T-helper 1 cell treated with Interleukin-12 subunit alpha and Interleukin-12 subunit beta and Interleukin-4 antibody, amounts not matched to agents 30 ng/mL and 1 ng/mL, for 36 hours (primary cell): ENCODE results near the gene AJM1. TPM values are rescaled to one million over a fixed set of nuclear protein-coding genes. Genes with fewer than 3 reads are reported as not detected.

Source experiments
- intact Hi-C: fragments of 100-400 bp; cut with micrococcal nuclease; formaldehyde crosslinking; loops from one replicate; pipeline ENCODE4 v1.15.1; 2024
- total RNA-seq: library from RNA; stranded (reverse); gene quantifications from 2 replicates; pipeline ENCODE4 v1.2.3, GENCODE V29; 2022

The AJM1 gene
- total RNA-seq, 1 donor from 2014 or later, result 8.1 TPM

DNA sequence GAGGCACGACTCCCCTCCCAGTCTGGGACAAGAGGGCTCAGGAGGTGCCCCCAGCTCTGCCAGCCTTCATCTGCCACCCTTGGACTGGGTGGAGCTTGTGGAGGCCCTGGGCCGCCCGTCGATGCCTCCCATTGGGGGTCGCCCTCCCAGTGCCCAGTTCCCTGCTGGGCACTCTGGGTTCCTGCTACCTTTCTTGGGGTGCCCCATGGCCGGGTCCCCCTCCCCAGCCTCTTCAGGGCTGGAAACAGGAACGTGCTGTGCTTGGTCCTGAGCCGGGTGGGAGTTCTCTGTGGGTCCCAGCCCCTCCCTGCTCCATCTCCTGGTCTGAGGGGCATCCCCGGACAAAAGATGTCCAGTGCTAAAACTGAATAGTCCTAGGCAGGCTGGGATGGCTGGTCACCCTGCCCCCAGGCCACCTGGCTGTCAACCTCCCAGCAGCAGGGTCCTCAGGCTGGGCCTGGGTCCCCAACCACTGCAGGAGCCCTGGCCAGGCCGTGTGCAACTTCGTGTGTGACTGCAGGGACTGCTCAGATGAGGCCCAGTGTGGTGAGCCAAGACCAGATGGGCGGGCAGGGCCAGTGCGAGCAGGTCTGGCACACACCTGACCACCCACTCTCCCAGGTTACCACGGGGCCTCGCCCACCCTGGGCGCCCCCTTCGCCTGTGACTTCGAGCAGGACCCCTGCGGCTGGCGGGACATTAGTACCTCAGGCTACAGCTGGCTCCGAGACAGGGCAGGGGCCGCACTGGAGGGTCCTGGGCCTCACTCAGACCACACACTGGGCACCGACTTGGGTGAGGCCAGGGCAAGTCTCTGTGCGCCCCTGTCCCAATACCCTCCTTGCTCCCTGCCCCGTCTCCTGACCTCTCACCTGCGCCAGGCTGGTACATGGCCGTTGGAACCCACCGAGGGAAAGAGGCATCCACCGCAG, 10.7 kb downstream of the AJM1 start:
- intact Hi-C loops, result no loop called here

DNA sequence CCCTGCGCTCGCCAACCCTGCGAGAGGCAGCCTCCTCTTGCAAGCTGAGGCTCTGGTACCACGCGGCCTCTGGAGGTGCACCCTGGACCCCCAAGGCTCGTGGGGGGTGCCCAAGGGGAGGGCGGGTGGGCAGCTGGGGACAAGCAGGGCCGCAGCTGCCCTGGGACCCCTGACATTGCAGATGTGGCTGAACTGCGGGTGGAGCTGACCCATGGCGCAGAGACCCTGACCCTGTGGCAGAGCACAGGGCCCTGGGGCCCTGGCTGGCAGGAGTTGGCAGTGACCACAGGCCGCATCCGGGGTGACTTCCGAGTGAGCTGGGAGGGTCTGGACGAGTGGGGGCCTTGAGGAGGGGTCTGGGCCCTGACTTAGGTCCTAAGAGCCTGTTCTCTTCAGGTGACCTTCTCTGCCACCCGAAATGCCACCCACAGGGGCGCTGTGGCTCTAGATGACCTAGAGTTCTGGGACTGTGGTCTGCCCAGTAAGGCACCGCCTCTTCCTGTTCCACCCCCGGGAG, 11.4 kb downstream of the AJM1 start:
- intact Hi-C loops, result no loop called here

DNA sequence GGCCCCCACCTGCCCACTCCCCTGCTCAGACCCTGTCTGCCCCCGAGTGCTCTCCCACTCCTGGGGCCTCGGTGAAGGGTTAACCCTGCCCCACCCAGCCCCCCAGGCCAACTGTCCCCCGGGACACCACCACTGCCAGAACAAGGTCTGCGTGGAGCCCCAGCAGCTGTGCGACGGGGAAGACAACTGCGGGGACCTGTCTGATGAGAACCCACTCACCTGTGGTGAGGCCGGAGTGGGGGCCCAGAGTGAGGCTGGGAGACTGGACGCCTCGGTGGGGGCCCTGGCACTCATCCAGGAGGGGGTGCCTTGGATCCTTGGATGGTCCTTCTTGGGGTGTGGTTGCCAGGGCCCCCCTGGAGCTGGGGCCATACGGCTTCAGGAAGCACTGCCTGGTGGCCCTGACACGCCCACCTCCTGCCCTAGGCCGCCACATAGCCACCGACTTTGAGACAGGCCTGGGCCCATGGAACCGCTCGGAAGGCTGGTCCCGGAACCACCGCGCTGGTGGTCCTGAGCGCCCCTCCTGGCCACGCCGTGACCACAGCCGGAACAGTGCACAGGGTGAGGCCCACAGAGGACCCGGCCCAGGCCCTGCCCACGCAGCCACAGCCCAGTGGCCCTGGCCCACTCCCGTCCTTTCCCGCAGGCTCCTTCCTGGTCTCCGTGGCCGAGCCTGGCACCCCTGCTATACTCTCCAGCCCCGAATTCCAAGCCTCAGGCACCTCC, 12.0 kb downstream of the AJM1 start:
- intact Hi-C loops, result no loop called here

DNA sequence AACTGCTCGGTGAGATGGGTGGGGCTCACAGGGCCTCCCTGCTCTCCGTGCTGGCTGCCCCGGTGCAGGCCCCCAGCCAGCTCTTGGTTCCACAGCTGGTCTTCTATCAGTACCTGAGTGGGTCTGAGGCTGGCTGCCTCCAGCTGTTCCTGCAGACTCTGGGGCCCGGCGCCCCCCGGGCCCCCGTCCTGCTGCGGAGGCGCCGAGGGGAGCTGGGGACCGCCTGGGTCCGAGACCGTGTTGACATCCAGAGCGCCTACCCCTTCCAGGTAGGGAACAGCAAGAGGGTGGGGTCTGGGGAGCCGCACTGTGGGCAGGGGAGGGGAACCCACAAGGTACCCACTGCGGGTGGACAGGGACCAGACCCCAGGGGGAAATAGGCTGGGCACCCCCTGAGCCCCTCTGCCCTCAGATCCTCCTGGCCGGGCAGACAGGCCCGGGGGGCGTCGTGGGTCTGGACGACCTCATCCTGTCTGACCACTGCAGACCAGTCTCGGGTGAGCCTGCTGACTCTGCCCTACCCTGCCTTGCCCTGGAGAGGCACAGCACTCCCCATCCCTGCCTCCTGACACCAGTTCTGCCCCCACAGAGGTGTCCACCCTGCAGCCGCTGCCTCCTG, 12.7 kb downstream of the AJM1 start:
- intact Hi-C loops, result no loop called here

- intact Hi-C loops, result no loop called here
Observed at GRCh38 chr9:136855461-136856078, 13.3 kb downstream of the AJM1 start.

DNA sequence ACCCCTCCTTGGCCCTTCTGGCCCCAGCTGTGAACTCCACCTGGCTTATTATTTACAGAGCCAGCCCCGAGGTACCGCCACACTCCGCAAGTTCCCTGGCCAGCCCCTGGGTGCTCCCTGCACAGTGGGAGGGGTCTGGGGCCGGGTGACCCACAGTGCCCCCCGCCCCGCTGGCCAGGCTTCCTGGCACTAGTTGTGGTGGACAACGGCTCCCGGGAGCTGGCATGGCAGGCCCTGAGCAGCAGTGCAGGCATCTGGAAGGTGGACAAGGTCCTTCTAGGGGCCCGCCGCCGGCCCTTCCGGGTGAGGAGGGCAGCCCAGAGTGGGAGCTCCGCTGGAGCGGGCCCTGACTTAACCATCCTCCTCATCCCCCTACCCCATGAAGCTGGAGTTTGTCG, 13.8 kb downstream of the AJM1 start:
- intact Hi-C loops, result no loop called here

- intact Hi-C loops, result no loop called here
Observed at GRCh38 chr9:136856541-136857141, 14.4 kb downstream of the AJM1 start.

GRCh38 chr9:136857166-136857565, 14.9 kb downstream of the AJM1 start:
- intact Hi-C loops, result no loop called here

- intact Hi-C loops, result no loop called here
Observed at GRCh38 chr9:136857581-136858412, 15.5 kb downstream of the AJM1 start.

DNA sequence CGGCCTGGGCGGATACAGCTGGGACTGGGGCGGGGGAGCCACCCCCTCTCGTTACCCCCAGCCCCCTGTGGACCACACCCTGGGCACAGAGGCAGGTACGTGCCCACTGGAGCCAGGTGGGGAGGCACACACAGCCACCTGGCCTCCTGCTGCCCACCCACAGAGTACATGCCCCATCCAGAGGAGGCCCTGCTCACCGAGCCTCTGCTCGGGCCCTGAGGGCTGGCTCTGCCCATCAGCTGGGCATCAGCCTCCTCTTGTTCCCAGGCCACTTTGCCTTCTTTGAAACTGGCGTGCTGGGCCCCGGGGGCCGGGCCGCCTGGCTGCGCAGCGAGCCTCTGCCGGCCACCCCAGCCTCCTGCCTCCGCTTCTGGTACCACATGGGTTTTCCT, 16.2 kb downstream of the AJM1 start:
- intact Hi-C loops, result no loop called here

DNA sequence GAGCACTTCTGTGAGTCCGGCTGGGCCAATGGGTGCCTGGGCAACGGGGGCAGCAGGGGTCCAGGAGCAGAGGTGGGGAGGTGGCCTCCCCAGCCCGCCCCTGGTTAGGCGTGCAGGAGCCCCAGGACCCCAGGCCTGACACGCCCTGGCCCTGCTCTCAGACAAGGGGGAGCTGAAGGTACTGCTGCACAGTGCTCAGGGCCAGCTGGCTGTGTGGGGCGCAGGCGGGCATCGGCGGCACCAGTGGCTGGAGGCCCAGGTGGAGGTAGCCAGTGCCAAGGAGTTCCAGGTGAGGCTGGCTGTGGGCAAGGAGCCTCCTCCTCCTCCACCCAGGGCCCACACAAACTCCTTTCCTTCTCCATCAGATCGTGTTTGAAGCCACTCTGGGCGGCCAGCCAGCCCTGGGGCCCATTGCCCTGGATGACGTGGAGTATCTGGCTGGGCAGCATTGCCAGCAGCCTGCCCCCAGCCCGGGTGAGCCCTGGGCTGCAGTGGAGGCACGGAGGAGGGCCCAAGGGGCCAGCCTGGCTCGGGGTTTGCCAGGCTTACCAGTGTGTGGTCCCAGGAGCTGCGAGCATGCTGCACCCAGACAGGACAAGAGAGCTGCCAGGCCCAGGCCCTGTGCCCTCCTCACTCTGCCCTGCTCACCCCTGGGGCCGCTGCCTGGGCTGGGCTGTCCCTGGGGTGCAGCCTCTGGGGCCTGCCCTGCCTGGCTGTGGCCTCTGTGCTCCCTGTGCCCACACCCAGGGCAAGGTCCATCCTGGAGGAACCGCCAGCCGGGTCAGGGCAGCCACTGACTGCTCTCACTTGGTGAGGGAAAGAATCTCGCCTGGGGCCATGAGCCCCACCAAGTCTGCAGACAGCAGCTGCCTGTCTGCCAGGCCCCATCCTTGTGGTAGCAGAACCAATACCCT, 16.8 kb downstream of the AJM1 start:
- intact Hi-C loops, result no loop called here

DNA sequence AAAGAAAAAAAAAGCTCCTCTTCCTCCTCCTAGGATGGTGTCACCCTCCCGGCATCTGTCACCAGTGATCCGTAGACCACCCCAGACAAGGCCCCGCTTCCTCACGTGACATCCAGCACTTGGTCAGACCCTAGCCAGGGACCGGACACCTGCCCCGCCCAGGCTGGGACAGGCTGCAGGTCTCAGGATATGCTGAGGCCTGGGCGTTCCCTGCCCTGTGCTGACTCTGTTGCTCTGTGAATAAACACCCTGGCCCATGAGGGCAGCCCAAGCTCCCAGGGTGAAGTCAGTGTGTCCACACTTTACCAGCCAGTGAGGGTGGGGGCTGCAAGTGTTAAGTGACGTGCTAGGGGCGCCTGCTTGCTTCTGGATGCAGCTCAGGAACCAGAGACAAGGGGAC, 18.3 kb downstream of the AJM1 start:
- intact Hi-C loops, result no loop called here

DNA sequence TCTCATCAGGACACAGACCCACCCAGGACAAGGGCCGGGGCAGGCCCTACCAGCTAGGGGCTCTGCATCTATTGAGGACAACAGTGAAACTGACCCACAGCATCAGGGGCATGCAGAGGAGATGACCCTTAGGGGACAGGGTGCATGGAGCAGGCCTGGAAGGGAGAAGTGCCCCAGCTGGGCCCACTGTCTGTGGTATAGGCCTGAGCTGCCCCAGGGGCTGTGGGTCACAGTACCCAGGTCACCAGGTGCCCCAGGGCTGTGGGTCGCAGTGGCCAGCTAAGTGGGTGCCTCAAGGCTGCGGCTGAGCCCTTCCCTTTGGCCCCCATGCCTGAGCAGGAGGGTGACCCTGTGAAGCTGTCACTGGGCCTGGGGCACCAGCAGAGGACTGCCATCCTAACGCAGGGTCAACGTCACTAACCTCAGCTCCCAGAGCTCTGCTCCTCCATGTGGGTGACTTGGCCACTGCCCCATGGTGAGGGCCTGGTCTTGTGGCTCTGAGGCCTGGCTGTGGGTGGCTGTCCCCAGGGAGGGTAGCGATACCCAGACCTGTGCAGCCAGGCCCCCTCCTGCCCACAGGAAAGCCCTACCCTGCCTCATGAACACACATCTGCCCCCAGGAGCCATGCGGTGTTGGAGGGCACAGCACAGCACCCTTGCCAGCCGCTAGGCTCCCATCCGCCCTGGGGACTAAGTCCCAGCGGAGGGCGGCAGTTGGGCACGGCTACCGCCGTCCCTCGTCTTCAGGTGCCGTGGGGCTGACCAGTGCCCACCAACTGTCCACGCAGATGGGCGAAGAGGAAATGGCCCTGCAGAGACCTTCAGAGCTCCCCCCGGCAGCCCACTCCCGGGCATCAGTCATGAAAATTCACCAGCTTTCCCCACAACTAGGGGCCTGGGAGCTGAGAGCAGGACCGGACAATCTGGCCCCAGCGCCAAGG, 18.9 kb downstream of the AJM1 start:
- intact Hi-C loops, result no loop called here

DNA sequence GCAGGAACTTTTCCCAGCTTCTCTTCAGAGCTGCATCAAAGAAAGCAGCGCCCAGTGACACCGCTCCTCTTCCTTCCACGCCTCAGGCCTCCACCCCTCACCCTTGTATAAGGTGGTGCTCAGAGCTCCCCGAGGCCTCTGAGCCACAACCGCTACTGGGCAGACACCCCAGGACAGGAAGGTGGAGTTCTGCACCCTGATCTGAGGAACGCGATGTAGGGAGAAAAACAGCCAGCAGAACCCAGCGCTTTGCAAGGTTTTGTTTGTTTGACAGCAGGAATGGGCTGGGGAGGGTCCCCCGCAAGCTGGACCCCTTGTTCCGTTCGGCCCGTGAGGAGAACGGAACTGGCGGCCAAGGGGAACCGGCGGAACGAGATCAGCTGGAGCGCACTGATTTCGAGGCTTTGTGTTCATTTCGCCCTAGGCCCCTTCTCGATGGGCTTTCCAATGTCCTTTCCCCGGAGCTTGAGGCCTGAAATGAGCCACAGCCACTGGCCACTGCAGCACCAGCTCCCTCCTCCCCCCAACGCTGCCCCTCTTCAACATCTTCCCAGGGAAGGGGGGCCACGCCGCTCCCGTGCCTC, 19.7 kb downstream of the AJM1 start:
- intact Hi-C loops, result no loop called here

GRCh38 chr9:136862849-136863622, 20.8 kb downstream of the AJM1 start:
- intact Hi-C loops, result no loop called here

DNA sequence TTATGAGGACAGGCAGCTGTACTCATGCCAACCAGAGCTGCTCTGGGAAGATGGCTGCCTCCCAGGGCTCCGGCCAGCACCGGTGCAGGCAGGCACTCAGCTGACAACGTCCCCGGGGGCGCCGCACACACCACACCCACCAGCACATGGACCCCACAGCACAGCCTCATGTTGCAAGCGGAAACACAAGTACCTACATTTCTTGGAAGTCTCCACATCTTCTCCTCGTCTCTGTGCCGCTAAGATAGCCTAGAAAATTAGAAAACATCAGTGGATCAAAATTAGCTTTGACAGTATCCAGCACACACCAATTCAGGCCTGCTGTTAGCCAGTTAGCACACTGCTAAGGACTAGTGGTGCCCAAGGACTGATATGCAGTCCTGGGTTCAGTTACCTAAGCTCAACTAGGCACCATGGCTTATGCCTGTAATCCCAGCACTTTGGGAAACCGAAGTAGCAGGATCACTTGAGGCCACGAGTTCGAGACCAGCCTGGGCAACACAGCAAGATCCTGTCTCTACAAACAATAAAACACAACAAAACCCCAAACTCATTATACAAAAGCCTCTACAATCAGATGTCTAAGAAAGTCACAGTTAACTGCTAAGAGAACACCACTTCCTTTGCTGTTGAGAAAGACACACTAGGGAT, 21.5 kb downstream of the AJM1 start:
- intact Hi-C loops, result no loop called here
